AG04450 (cell line): Measurements from ENCODE around the gene TTC39A. TPM values are rescaled to one million over a fixed set of nuclear protein-coding genes. Genes with fewer than 3 reads are reported as not detected.

Experiments used
- CTCF ChIA-PET: fragments of 300-600, 350-600 bp; formaldehyde crosslinking; extraction: SDS; loops from one replicate; lab custom pipeline; 2022; ENCODE audit warnings: antibody characterized with exemption, inconsistent platforms; lab: Charles Lee
- POLR2A ChIA-PET: fragments of 350-600 bp; formaldehyde crosslinking; extraction: SDS; loops from one replicate; lab custom pipeline; 2021; ENCODE audit warnings: antibody characterized with exemption, inconsistent platforms; lab: Yijun Ruan, JAX
- DNase-seq: peaks from one replicate; pipeline ENCODE4 v3.0.0-alpha.2; 2011; ENCODE audit warnings: low read depth, low spot score
- H3K27ac ChIP-seq: one replicate; pipeline ENCODE4 v1.5.1; 2012; ENCODE audit warnings: low read depth, low read length, control low read depth
- H3K27me3 ChIP-seq: one replicate; pipeline ENCODE4 v1.6.0; 2012; ENCODE audit warnings: low read length; ENCODE audit not compliant: control insufficient read depth, insufficient read depth
- H3K4me3 ChIP-seq: 2 replicates; pipeline ENCODE4 v1.5.1; 2011; ENCODE audit warnings: mild to moderate bottlenecking, low read depth, low read length, control low read depth
- H3K9me3 ChIP-seq: 2 replicates; pipeline ENCODE4 v1.5.1; 2012; ENCODE audit warnings: low read length; ENCODE audit not compliant: control insufficient read depth, insufficient read depth
- polyA plus RNA-seq: library from polyadenylated mRNA; depleted of rRNA; stranded (reverse); fragments of >200 nt; gene quantifications from 2 replicates; pipeline ENCODE4 v1.2.3, GENCODE V29; 2011
- TF ChIP-seq, protein P1 (sequence below): IDR thresholded peaks from 2 replicates; pipeline ENCODE4 v1.5.1; 2011; ENCODE audit warnings: low read depth, low read length, control low read depth, inconsistent platforms

Gene TTC39A
- polyA plus RNA-seq, 1 experiment: 0.21 TPM

DNA sequence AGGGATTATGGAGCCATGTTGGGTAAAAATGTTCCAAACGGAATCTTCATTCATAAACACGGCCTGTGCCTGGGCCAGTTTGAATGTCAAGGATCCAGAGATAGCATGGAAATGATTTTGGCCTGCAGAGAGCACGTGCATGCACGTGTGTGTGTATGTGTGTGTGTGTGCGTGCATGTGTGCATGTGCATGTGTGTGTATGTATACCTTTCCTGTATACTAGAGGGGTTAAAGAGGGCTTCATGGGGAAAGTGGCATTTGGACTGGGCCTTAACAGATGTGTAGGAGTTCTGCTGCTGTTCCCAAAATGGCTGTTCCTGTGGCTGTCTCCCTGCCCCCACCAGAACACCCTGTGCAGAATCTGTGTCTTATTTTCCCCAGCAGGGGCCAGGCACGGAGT lies 21.7 kb downstream of the TTC39A start:
- DNase-seq: no peak
- Histone ChIP-seq H3K27ac (no peak overlapping the region), H3K27me3 (no peaks in the 10 kb centered on the region), H3K9me3 (no peaks in the 10 kb centered on the region), H3K4me3 (no peak overlapping the region)
- TF ChIP-seq, protein P1, sequence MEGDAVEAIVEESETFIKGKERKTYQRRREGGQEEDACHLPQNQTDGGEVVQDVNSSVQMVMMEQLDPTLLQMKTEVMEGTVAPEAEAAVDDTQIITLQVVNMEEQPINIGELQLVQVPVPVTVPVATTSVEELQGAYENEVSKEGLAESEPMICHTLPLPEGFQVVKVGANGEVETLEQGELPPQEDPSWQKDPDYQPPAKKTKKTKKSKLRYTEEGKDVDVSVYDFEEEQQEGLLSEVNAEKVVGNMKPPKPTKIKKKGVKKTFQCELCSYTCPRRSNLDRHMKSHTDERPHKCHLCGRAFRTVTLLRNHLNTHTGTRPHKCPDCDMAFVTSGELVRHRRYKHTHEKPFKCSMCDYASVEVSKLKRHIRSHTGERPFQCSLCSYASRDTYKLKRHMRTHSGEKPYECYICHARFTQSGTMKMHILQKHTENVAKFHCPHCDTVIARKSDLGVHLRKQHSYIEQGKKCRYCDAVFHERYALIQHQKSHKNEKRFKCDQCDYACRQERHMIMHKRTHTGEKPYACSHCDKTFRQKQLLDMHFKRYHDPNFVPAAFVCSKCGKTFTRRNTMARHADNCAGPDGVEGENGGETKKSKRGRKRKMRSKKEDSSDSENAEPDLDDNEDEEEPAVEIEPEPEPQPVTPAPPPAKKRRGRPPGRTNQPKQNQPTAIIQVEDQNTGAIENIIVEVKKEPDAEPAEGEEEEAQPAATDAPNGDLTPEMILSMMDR: no peak
- CTCF ChIA-PET: interaction anchor here (5.4 kb wide), 1 partner anchor 12 kb away, joined by 33 read pairs; no protein-coding TSS in a partner anchor
- POLR2A ChIA-PET: no interaction called here

DNA sequence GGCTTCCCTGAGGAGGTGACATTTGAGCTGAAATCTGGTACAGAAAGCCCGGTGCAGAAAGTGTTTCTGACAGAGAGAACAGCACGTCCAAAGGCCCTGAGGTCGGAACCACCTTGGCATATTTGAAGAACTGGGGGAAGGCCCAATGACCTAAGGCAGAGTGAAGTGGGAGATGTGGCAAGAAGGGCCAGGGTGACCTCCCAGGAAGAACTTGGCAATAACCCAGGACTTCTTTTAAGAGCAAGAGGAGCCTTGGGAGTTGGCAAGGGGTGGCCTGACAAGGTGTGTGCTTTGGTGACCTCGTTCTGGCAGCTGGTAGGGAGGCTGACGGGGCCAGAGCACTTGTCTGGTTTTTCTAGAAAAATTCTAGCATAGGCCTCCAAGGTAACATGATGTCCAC lies 23.4 kb downstream of the TTC39A start:
- CTCF ChIA-PET: interaction anchor here (0.7 to 5.4 kb wide), 2 partner anchors 10 to 37 kb away, joined by 4 to 33 read pairs; no protein-coding TSS in a partner anchor

DNA sequence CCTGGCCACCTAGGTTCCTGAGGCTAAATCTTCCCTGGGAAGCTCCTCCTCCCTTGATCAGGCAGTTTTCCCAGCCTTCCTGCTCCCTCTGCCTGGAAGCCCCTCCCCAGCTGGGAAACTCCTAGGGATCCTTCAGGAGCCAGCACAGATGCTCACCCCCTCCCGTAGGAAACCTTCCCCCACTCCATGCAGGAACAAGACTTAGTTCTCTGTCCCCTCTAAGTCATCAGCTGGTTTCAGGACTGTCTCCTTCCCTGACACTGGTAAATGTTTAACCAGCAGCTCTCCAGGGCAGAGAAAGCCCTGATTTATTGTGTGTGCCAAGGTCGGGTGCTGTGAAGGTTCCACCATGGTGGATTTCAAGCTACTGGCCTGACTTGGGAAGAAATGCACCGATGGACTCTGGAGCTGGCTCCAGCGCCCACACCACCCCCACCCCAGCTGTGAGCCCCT lies 25.0 kb downstream of the TTC39A start:
- ChIA-PET POLR2A (no interaction called here), CTCF (interaction anchor here (0.6 to 5.4 kb wide), 3 partner anchors 9 to 29 kb away, joined by 5 to 33 read pairs (median 6); no protein-coding TSS in a partner anchor)

More for the DNA sequence above, 23.4 kb downstream of the TTC39A start:
- POLR2A ChIA-PET: interaction anchor here (0.5 kb wide), 1 partner anchor 145 kb away, joined by 3 read pairs; no protein-coding TSS in a partner anchor
- Histone ChIP-seq H3K4me3 (no peak overlapping the region), H3K27me3 (no peaks in the 10 kb centered on the region), H3K9me3 (no peaks in the 10 kb centered on the region), H3K27ac (no peak overlapping the region)
- DNase-seq: no peak
- TF ChIP-seq, protein P1: no peak

DNA sequence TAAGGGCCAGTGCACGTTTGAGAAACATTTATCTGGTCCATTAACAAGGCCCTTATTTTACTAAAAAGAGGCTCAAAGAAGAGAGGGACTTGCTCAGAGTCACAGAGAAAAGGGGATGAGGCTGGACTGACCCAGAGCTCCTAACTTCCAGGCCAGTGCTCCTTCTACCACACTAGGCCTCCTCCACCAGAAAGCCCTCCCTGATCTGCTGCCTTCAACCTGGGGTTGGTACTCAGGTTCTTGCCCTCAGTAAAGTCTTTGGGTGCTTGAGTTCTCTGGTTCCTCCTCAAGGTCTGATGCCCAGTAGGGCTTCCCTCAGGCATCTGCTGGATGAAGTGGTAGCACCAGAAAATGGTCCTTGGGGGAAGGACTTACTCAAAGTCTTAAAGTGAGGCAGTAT lies 26.0 kb downstream of the TTC39A start:
- DNase-seq: no peak
- POLR2A ChIA-PET: no interaction called here
- H3K27ac ChIP-seq: no peak overlapping the region

More for the DNA sequence above, 25.0 kb downstream of the TTC39A start:
- H3K4me3 ChIP-seq: no peak overlapping the region
- H3K27ac ChIP-seq: no peak overlapping the region
- H3K27me3 ChIP-seq: no peaks in the 10 kb centered on the region
- TF ChIP-seq, protein P1: no peak
- DNase-seq: no peak
- H3K9me3 ChIP-seq: no peaks in the 10 kb centered on the region

More for the DNA sequence above, 26.0 kb downstream of the TTC39A start:
- TF ChIP-seq, protein P1: no peak
- Histone ChIP-seq H3K9me3 (peaks cover under 1% of the 10 kb centered on the region; the same call in 1 of the 2 replicates), H3K27me3 (no peaks in the 10 kb centered on the region), H3K4me3 (no peak overlapping the region)
- CTCF ChIA-PET: interaction anchor here (5.4 kb wide), 1 partner anchor 8 kb away, joined by 33 read pairs; no protein-coding TSS in a partner anchor
